H1 (cell line): ENCODE data around the gene CYB5B. TPM values are rescaled to one million over a fixed set of nuclear protein-coding genes. Genes with fewer than 3 reads are reported as not detected.

Experiments
- CTCF ChIA-PET: fragments of 300-600 bp; sonication (Branson Sonifier 250); formaldehyde crosslinking; loops from one replicate; lab custom pipeline; 2021; ENCODE audit not compliant: partially characterized antibody; lab: Charles Lee
- POLR2A ChIA-PET: fragments of 300-600 bp; sonication (Branson Sonifier 250); formaldehyde crosslinking; loops from one replicate; lab custom pipeline; 2021; ENCODE audit warnings: inconsistent platforms; ENCODE audit not compliant: partially characterized antibody; lab: Charles Lee
- DNase-seq, 2 experiments: peaks; one replicate each; pipeline versions ENCODE4 v3.0.0 to v3.0.0-alpha.2; 2010 to 2022; ENCODE audit warnings: low spot score in 2 of 2, low read depth in 1 of 2, mixed read lengths in 1 of 2
- FAIRE-seq: peaks from 2 replicates; lab custom pipeline; 2011; peaks lifted over from hg19 to GRCh38; lab: Jason Lieb, UNC
- H2AFZ ChIP-seq: 2 replicates; pipeline ENCODE4 v1.8.1; 2012; ENCODE audit warnings: low read length, inconsistent platforms
- H2AK5ac ChIP-seq: 2 replicates; pipeline ENCODE4 v1.6.1; 2013; ENCODE audit warnings: low read depth, low read length
- H2BK120ac ChIP-seq: replicated peaks from 2 replicates; pipeline ENCODE3; 2013; ENCODE audit warnings: low read depth, low read length, inconsistent platforms
- H2BK12ac ChIP-seq: 2 replicates; pipeline ENCODE4 v1.6.1; 2013; ENCODE audit warnings: low read depth, low read length
- H2BK15ac ChIP-seq: 2 replicates; pipeline ENCODE4 v1.6.1; 2013; ENCODE audit warnings: low read length
- H2BK20ac ChIP-seq: 2 replicates; pipeline ENCODE4 v1.6.1; 2013; ENCODE audit warnings: low read length
- H2BK5ac ChIP-seq: 2 replicates; pipeline ENCODE4 v1.6.1; 2013; ENCODE audit warnings: low read depth, low read length
- H3K14ac ChIP-seq: 2 replicates; pipeline ENCODE4 v1.6.1; 2013; ENCODE audit warnings: inconsistent platforms; ENCODE audit not compliant: insufficient read length
- H3K18ac ChIP-seq: 2 replicates; pipeline ENCODE4 v1.6.1; 2013; ENCODE audit warnings: low read length; ENCODE audit errors: extremely low read depth
- H3K23ac ChIP-seq: 2 replicates; pipeline ENCODE4 v1.6.1; 2013; ENCODE audit warnings: inconsistent platforms; ENCODE audit not compliant: insufficient read length
- H3K23me2 ChIP-seq: 2 replicates; pipeline ENCODE4 v1.6.1; 2013; ENCODE audit warnings: low read depth, low read length
- H3K27ac ChIP-seq: 2 replicates; pipeline ENCODE4 v1.6.1; 2011; ENCODE audit warnings: low read depth, low read length, inconsistent platforms
- H3K27me3 ChIP-seq, 4 experiments: replicated peaks in 1 of 4; 1 replicate in 1 of 4; 2 replicates in 3 of 4; pipeline versions ENCODE4 v1.6.1 to v1.8.1; 2011 to 2013; ENCODE audit warnings: low read length in 3 of 4, mild to moderate bottlenecking in 3 of 4, inconsistent platforms in 2 of 4, mixed read lengths in 2 of 4, moderate library complexity in 1 of 4; ENCODE audit not compliant: control insufficient read depth in 3 of 4, insufficient read depth in 3 of 4; ENCODE audit errors: extremely low read depth in 1 of 4
- H3K36me3 ChIP-seq, 4 experiments: 2 replicates each; pipeline versions ENCODE4 v1.6.1 to v1.8.1; 2011 to 2013; ENCODE audit warnings: mild to moderate bottlenecking in 4 of 4, low read length in 3 of 4, moderate library complexity in 2 of 4, control low read depth in 1 of 4, inconsistent platforms in 1 of 4; ENCODE audit not compliant: insufficient read depth in 4 of 4, control insufficient read depth in 2 of 4
- H3K4ac ChIP-seq: replicated peaks from 2 replicates; pipeline ENCODE3; 2013; ENCODE audit warnings: low read length, low read depth, mixed read lengths, inconsistent platforms; ENCODE audit not compliant: insufficient read length
- H3K4me1 ChIP-seq, 4 experiments: replicated peaks in 1 of 4; 1 replicate in 1 of 4; 2 replicates in 3 of 4; pipeline versions ENCODE4 v1.6.1 to v1.8.1; 2011 to 2013; ENCODE audit warnings: low read length in 3 of 4, inconsistent platforms in 2 of 4, mixed read lengths in 1 of 4; ENCODE audit not compliant: insufficient read depth in 4 of 4, control insufficient read depth in 3 of 4
- H3K4me2 ChIP-seq, 2 experiments: 2 replicates each; pipeline versions ENCODE4 v1.6.1 to v1.8.1; 2011 to 2013; ENCODE audit warnings: low read depth in 2 of 2, low read length in 2 of 2, control low read depth in 1 of 2, inconsistent platforms in 1 of 2, mild to moderate bottlenecking in 1 of 2; ENCODE audit not compliant: insufficient read depth in 1 of 2
- H3K4me3 ChIP-seq, 4 experiments: fragments of 200-600, 300-600 bp in 1 of 4; sonication (generic), shearing (Covaris generic), sonication (Bioruptor Twin) in 1 of 4; 2 replicates each; pipeline versions ENCODE4 v1.5.1 to v1.8.1; 2011 to 2016; ENCODE audit warnings: low read length in 4 of 4, low read depth in 3 of 4, control low read depth in 2 of 4, inconsistent platforms in 2 of 4, mild to moderate bottlenecking in 2 of 4, mixed read lengths in 1 of 4, moderate library complexity in 1 of 4; ENCODE audit not compliant: insufficient read depth in 2 of 4; ENCODE audit errors: extremely low read depth in 1 of 4
- H3K56ac ChIP-seq: replicated peaks from 2 replicates; pipeline ENCODE3; 2013; ENCODE audit warnings: low read depth, mild to moderate bottlenecking, mixed read lengths, low read length, inconsistent platforms; ENCODE audit not compliant: insufficient read length
- H3K79me1 ChIP-seq: 2 replicates; pipeline ENCODE4 v1.6.1; 2013; ENCODE audit warnings: low read depth, low read length, control low read depth
- H3K79me2 ChIP-seq, 2 experiments: 2 replicates each; pipeline versions ENCODE4 v1.6.1 to v1.8.1; 2012 to 2013; ENCODE audit warnings: low read length in 2 of 2, mild to moderate bottlenecking in 2 of 2, inconsistent platforms in 1 of 2; ENCODE audit not compliant: insufficient read depth in 2 of 2, control insufficient read depth in 1 of 2
- H3K9ac ChIP-seq, 4 experiments: replicated peaks in 1 of 4; 1 replicate in 1 of 4; 2 replicates in 3 of 4; pipeline versions ENCODE4 v1.6.1 to v1.8.1; 2011 to 2013; ENCODE audit warnings: low read depth in 3 of 4, low read length in 3 of 4, control low read depth in 2 of 4, mild to moderate bottlenecking in 2 of 4, moderate library complexity in 2 of 4, inconsistent platforms in 1 of 4; ENCODE audit errors: extremely low read depth in 1 of 4
- H3K9me3 ChIP-seq, 2 experiments: 2 replicates each; pipeline versions ENCODE4 v1.6.1 to v1.8.1; 2012 to 2013; ENCODE audit warnings: mild to moderate bottlenecking in 2 of 2, moderate library complexity in 2 of 2, control low read depth in 1 of 2, inconsistent platforms in 1 of 2, low read depth in 1 of 2, low read length in 1 of 2, mixed read lengths in 1 of 2; ENCODE audit not compliant: insufficient read depth in 2 of 2
- H4K20me1 ChIP-seq, 2 experiments: replicated peaks in 1 of 2; 2 replicates each; pipeline versions ENCODE3 to v1.8.1; 2011 to 2013; ENCODE audit warnings: inconsistent platforms in 2 of 2, low read length in 2 of 2, mild to moderate bottlenecking in 1 of 2; ENCODE audit not compliant: insufficient read depth in 2 of 2, control insufficient read depth in 1 of 2
- H4K5ac ChIP-seq: 2 replicates; pipeline ENCODE4 v1.6.1; 2013; ENCODE audit warnings: low read length, low read depth, mixed read lengths, inconsistent platforms; ENCODE audit not compliant: insufficient read length
- H4K8ac ChIP-seq: 2 replicates; pipeline ENCODE4 v1.8.0; 2013; ENCODE audit warnings: mild to moderate bottlenecking, moderate library complexity, low read length, inconsistent platforms; ENCODE audit not compliant: insufficient read depth; ENCODE audit errors: extremely low read depth
- H4K91ac ChIP-seq: replicated peaks from 2 replicates; pipeline ENCODE3; 2013; ENCODE audit warnings: low read length, mixed read lengths, inconsistent platforms; ENCODE audit not compliant: insufficient read length
- CBX5 ChIP-seq: fragments of 300-800, 300-1000 bp; sonication (generic); IDR thresholded peaks from 2 replicates; pipeline ENCODE4 v1.7.1; 2016; ENCODE audit warnings: antibody characterized with exemption, low read length, low read depth
- CEBPB ChIP-seq: IDR thresholded peaks from 2 replicates; pipeline ENCODE4 v1.6.1; 2012; ENCODE audit warnings: low read depth, low read length
- CREB1 ChIP-seq: IDR thresholded peaks from 2 replicates; pipeline ENCODE4 v1.6.1; 2012; ENCODE audit warnings: inconsistent platforms
- HDAC2 ChIP-seq, 2 experiments: fragments of 300-600 bp in 1 of 2; sonication (generic) in 1 of 2; IDR thresholded peaks; 2 replicates each; pipeline ENCODE4 v1.6.1; 2011 to 2012; ENCODE audit warnings: low read depth in 2 of 2, low read length in 2 of 2, mild to moderate bottlenecking in 2 of 2, moderate library complexity in 2 of 2, borderline replicate concordance in 1 of 2, inconsistent platforms in 1 of 2
- HDAC6 ChIP-seq: IDR thresholded peaks from one replicate; pipeline ENCODE4 v1.7.1; 2012; ENCODE audit warnings: low read depth, mild to moderate bottlenecking, inconsistent platforms, low read length, moderate library complexity
- JUN ChIP-seq: IDR thresholded peaks from 2 replicates; pipeline ENCODE4 v1.6.1; 2011; ENCODE audit warnings: low read depth, mild to moderate bottlenecking, improper control_type of control experiment, low read length
- JUND ChIP-seq: IDR thresholded peaks from 2 replicates; pipeline ENCODE4 v1.6.1; 2011; ENCODE audit warnings: mild to moderate bottlenecking, improper control_type of control experiment, low read length
- MAFK ChIP-seq: IDR thresholded peaks from 2 replicates; pipeline ENCODE4 v1.6.1; 2012; ENCODE audit warnings: low read depth, mild to moderate bottlenecking, improper control_type of control experiment, low read length
- POLR2A ChIP-seq, 2 experiments: IDR thresholded peaks; 1 replicate in 1 of 2; 2 replicates in 1 of 2; pipeline ENCODE4 v1.6.1; 2011; ENCODE audit warnings: low read depth in 2 of 2, low read length in 2 of 2, mild to moderate bottlenecking in 2 of 2; ENCODE audit errors: control extremely low read depth in 1 of 2
- RBBP5 ChIP-seq: IDR thresholded peaks from 2 replicates; pipeline ENCODE4 v1.7.1; 2012; ENCODE audit warnings: low read depth, mild to moderate bottlenecking, inconsistent platforms, low read length, moderate library complexity, borderline replicate concordance
- SP1 ChIP-seq: IDR thresholded peaks from 2 replicates; pipeline ENCODE4 v1.6.1; 2011; ENCODE audit warnings: low read depth, low read length
- SP4 ChIP-seq: IDR thresholded peaks from 2 replicates; pipeline ENCODE4 v1.6.1; 2012; ENCODE audit warnings: low read length, inconsistent platforms
- TAF1 ChIP-seq: IDR thresholded peaks from 2 replicates; pipeline ENCODE4 v1.6.1; 2011; ENCODE audit warnings: mild to moderate bottlenecking, low read depth, low read length
- TEAD4 ChIP-seq: IDR thresholded peaks from 2 replicates; pipeline ENCODE4 v1.6.1; 2012; ENCODE audit warnings: low read depth, low read length, inconsistent platforms, mixed read lengths
- YY1 ChIP-seq: IDR thresholded peaks from 2 replicates; pipeline ENCODE4 v1.6.1; 2011; ENCODE audit warnings: low read depth, mild to moderate bottlenecking, low read length
- WGBS, 2 experiments: shearing (Covaris generic) in 1 of 2; methylation state at CpG; one replicate each; pipeline versions ENCODE4 v1.1.6 to v1.1.7; 2013 to 2015; ENCODE audit warnings: low lambda C conversion rate in 2 of 2, mixed read lengths in 2 of 2, inconsistent platforms in 1 of 2, low coverage in 1 of 2, missing lambda C conversion rate in 1 of 2; ENCODE audit not compliant: insufficient replicate concordance in 2 of 2, insufficient coverage in 1 of 2, insufficient read length in 1 of 2; ENCODE audit errors: extremely low coverage in 1 of 2, missing lambda C conversion rate in 1 of 2; 5-methylcytosine and 5-hydroxymethylcytosine counted together
- polyA plus RNA-seq, 7 experiments: library from polyadenylated mRNA; depleted of rRNA in 3 of 7; stranded (reverse) in 5 of 7; unstranded in 2 of 7; fragments of >200 nt in 5 of 7; fragments of 200-250 nt in 2 of 7; gene quantifications; 1 replicate in 5 of 7; 2 replicates in 1 of 7; 4 replicates in 1 of 7; pipeline versions ENCODE4 v1.2.1 to v1.2.3, GENCODE V29; 2011 to 2013; ENCODE audit warnings: missing spikeins in 2 of 7, mixed read lengths in 2 of 7
- total RNA-seq: library from RNA; stranded (reverse); fragmentation: NEBNext Ultra II Directional; extraction: Animal tissue kit (Norgen Biotek cat#: 25700); gene quantifications from 2 replicates; pipeline ENCODE4 v1.2.1, GENCODE V29; 2021

Gene CYB5B
- total and polyA plus RNA-seq, 2 of the 8 experiments (the other 6 are each of a cell fraction or from before 2014, with no cell fraction given), result 108 to 127 TPM

DNA sequence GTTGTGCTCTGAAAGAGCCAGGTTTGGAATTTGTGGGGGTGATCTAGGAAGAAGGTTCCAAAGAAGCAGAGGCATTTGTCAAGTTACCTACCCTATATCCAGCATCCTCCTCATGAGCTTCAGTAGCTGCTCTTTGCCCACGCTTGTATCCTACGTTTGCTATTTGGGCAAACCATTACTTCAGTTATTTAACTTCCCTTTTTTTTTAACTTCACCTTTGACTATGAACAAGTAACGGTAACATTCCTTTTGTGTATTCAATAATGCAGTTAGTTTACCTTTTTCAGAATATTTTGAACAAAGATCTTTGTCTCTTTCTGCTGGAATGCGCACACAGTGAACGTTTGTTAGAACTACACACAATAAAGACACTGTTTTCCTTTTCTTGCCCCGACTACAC, 41.5 kb downstream of the CYB5B start:
- H2BK20ac ChIP-seq, result no peak overlapping the region
- H3K9me3 ChIP-seq, result no peaks in the 10 kb centered on the region
- H2BK12ac ChIP-seq, result no peak overlapping the region
- H4K8ac ChIP-seq, result no peak overlapping the region
- TF ChIP-seq SP4, result no peak
- no peak for TF ChIP-seq MAFK
- TF ChIP-seq CBX5, result no peak
- TF ChIP-seq TEAD4, result no peak
- no peak for TF ChIP-seq HDAC2 (IDR thresholded peaks at IDR 0.05; ENCODE audit: borderline replicate concordance in 1 of 2, low read depth in 2 of 2, low read length in 2 of 2)
- no peak for TF ChIP-seq YY1
- no peak for TF ChIP-seq JUND
- TF ChIP-seq CEBPB, result no peak
- TF ChIP-seq JUN, result no peak
- TF ChIP-seq RBBP5, result no peak
- TF ChIP-seq SP1, result no peak
- TF ChIP-seq TAF1, result no peak
- no peak for TF ChIP-seq HDAC6
- no peak for TF ChIP-seq CREB1
- no peak for TF ChIP-seq POLR2A (IDR thresholded peaks at IDR 0.05; ENCODE audit: control extremely low read depth in 1 of 2, low read depth in 2 of 2, low read length in 2 of 2)
- H3K56ac ChIP-seq, result no peak overlapping the region
- no peak overlapping the region for H3K27ac ChIP-seq
- no peak overlapping the region for H3K23ac ChIP-seq
- H3K4me1 ChIP-seq, result no peaks in the 10 kb centered on the region
- H3K27me3 ChIP-seq, result no peaks in the 10 kb centered on the region
- H2AFZ ChIP-seq, result no peak overlapping the region
- no peak overlapping the region for H3K4me3 ChIP-seq
- H3K14ac ChIP-seq, result no peak overlapping the region
- H3K4me2 ChIP-seq, result no peak overlapping the region
- CTCF ChIA-PET, result interaction anchor here (0.5 to 1.3 kb wide), 3 partner anchors 56 to 284 kb away, joined by 3 to 4 read pairs (median 3); no protein-coding TSS in a partner anchor
- no peak overlapping the region for H3K18ac ChIP-seq
- H4K91ac ChIP-seq, result no peak overlapping the region
- H2AK5ac ChIP-seq, result no peak overlapping the region
- H3K79me2 ChIP-seq, result no peaks in the 10 kb centered on the region
- no peak for DNase-seq
- H3K36me3 ChIP-seq, result peaks cover 0 to 5% (median 0%) of the 10 kb centered on the region in 4 experiments; a peak in 2 of 8 replicates
- WGBS, 2 experiments, result 90% methylated on average over 6 of the region's 6 CpGs; no CpG with 5 or more reads in 1 of the 2 experiments
- POLR2A ChIA-PET, result no interaction called here
- no peaks in the 10 kb centered on the region for H3K79me1 ChIP-seq
- H2BK5ac ChIP-seq, result no peak overlapping the region
- H3K9ac ChIP-seq, result no peak overlapping the region
- H3K23me2 ChIP-seq, result no peaks in the 10 kb centered on the region
- no peak overlapping the region for H4K5ac ChIP-seq
- no peak overlapping the region for H2BK15ac ChIP-seq
- FAIRE-seq, result no peak
- H2BK120ac ChIP-seq, result no peak overlapping the region
- H3K4ac ChIP-seq, result no peak overlapping the region
- no peaks in the 10 kb centered on the region for H4K20me1 ChIP-seq
